Breast epithelium (tissue), 3 donors: ENCODE results near the gene POLN.

Experiments
- POLR2A ChIP-seq: fragments of 450-650 bp; IDR thresholded peaks from one replicate; pipeline ENCODE4 v1.6.1; 2016; ENCODE audit warnings: antibody characterized with exemption, mild to moderate bottlenecking, moderate library complexity
- POLR2AphosphoS5 ChIP-seq, 3 donors: sonication (generic); formaldehyde crosslinking; IDR thresholded peaks; one replicate each; pipeline ENCODE4 v1.6.1; 2017; ENCODE audit warnings: antibody characterized with exemption in 3 of 3
- TF ChIP-seq, protein P1 (sequence below), 3 donors: fragments of 450-650 bp; IDR thresholded peaks; one replicate each; pipeline ENCODE4 v1.5.1; 2016 to 2017; ENCODE audit warnings: antibody characterized with exemption in 3 of 3, mild to moderate bottlenecking in 3 of 3, moderate library complexity in 3 of 3

DNA sequence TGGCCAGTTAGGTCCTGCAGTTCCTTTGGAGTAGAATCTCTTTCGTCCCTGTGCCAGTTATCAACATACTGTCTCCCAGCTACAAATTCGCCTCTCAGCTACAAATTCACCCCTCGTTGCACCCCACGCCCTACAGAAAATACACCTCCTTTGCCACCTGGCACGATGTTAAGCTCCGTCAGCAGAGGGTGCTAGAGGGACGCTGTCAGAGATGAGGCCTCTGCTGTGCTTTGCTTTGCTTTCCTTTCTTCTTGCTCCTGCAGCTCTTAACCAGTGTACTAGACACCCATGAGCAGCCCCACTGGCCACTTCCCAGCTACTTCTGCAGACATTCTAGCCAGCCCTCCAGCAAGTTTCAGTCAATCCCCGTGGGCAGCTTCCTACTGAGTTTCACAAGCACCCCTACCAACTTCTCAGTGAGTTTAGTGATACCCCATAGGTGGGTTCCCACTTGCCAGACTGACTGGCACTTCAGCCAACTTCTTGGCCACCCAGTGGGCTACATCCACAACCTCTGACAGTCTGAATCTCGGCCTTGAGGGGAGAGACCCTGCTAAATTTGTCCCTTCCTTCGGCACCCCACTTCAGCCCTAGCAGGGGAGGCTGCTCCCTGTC is 21.8 kb downstream of the POLN start:
- TF ChIP-seq, protein P1, sequence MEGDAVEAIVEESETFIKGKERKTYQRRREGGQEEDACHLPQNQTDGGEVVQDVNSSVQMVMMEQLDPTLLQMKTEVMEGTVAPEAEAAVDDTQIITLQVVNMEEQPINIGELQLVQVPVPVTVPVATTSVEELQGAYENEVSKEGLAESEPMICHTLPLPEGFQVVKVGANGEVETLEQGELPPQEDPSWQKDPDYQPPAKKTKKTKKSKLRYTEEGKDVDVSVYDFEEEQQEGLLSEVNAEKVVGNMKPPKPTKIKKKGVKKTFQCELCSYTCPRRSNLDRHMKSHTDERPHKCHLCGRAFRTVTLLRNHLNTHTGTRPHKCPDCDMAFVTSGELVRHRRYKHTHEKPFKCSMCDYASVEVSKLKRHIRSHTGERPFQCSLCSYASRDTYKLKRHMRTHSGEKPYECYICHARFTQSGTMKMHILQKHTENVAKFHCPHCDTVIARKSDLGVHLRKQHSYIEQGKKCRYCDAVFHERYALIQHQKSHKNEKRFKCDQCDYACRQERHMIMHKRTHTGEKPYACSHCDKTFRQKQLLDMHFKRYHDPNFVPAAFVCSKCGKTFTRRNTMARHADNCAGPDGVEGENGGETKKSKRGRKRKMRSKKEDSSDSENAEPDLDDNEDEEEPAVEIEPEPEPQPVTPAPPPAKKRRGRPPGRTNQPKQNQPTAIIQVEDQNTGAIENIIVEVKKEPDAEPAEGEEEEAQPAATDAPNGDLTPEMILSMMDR (IDR thresholded peaks at IDR 0.05), result peak in 2 of 3 donors; percentile 79 to 83
- TF ChIP-seq POLR2AphosphoS5 (IDR thresholded peaks at IDR 0.05) (no peak), POLR2A (no peak)
